ENCODE results near the gene MRPL9. TPM values are rescaled to one million over a fixed set of nuclear protein-coding genes. Genes with fewer than 3 reads are reported as not detected.

MRPL9 gene
- total RNA-seq, 1 experiment from 2014 or later, result 122 TPM

GRCh38 chr1:151801310-151801820, 38.1 kb upstream of the MRPL9 start:
- H3K36me3 Mint-ChIP-seq (ENCODE audit: insufficient read depth, unreplicated experiment), result no peaks in the 10 kb centered on the region
- CTCF ChIA-PET, result interaction anchor here (0.6 kb wide), 1 partner anchor 118 kb away, joined by 3 read pairs; no protein-coding TSS in a partner anchor
- peaks cover 5% of the 10 kb centered on the region for H3K27me3 Mint-ChIP-seq (ENCODE audit: insufficient read depth, unreplicated experiment)
- no peaks in the 10 kb centered on the region for H3K9me3 Mint-ChIP-seq (ENCODE audit: unreplicated experiment)
- H3K36me3 ChIP-seq (ENCODE audit: control insufficient read depth, insufficient read depth, low read length), result no peaks in the 10 kb centered on the region
- H3K4me3 Mint-ChIP-seq (ENCODE audit: unreplicated experiment), result no peak overlapping the region
- no peak overlapping the region for H3K4me3 ChIP-seq (ENCODE audit: low read depth, low read length)
- H3K9me3 ChIP-seq, result no peaks in the 10 kb centered on the region
- intact Hi-C loops (cut with micrococcal nuclease; ENCODE audit: unreplicated experiment), result loop anchor here (5.0 kb wide), 1 partner anchor 51 kb away; the partner anchor contains the start of gene THEM5
- BruUV-seq (replicated peaks), result no TSS peak
- TF ChIP-seq CTCF (IDR thresholded peaks at IDR 0.05; ENCODE audit: insufficient read depth in 1 of 2, low read depth in 1 of 2, low read length in 1 of 2, severe bottlenecking in 1 of 2, unreplicated experiment in 1 of 2), result no peak
- no peak for DNase-seq
- H3K4me1 ChIP-seq, result no peaks in the 10 kb centered on the region
- no peaks in the 10 kb centered on the region; the same call in 1 of the 2 replicates for H3K27me3 ChIP-seq (replicated peaks; ENCODE audit: control insufficient read depth, insufficient read depth, low read length)
- no peaks in the 10 kb centered on the region for H3K4me1 Mint-ChIP-seq (ENCODE audit: low read depth, unreplicated experiment)
- no peak overlapping the region for H3K27ac Mint-ChIP-seq (ENCODE audit: unreplicated experiment)
- POLR2A ChIA-PET, result no interaction called here

- no peak overlapping the region for H3K27ac Mint-ChIP-seq (ENCODE audit: unreplicated experiment)
- no peaks in the 10 kb centered on the region for H3K4me1 ChIP-seq
- POLR2A ChIA-PET, result no interaction called here
- no peaks in the 10 kb centered on the region; the same call in 1 of the 2 replicates for H3K27me3 ChIP-seq (replicated peaks; ENCODE audit: control insufficient read depth, insufficient read depth, low read length)
- no peak for DNase-seq
- CTCF ChIA-PET, result no interaction called here
- H3K27me3 Mint-ChIP-seq (ENCODE audit: insufficient read depth, unreplicated experiment), result peaks cover 2% of the 10 kb centered on the region
- TF ChIP-seq CTCF (IDR thresholded peaks at IDR 0.05; ENCODE audit: insufficient read depth in 1 of 2, low read depth in 1 of 2, low read length in 1 of 2, severe bottlenecking in 1 of 2, unreplicated experiment in 1 of 2), result no peak
- no peaks in the 10 kb centered on the region for H3K9me3 Mint-ChIP-seq (ENCODE audit: unreplicated experiment)
- no peaks in the 10 kb centered on the region for H3K4me1 Mint-ChIP-seq (ENCODE audit: low read depth, unreplicated experiment)
- no peaks in the 10 kb centered on the region for H3K36me3 Mint-ChIP-seq (ENCODE audit: insufficient read depth, unreplicated experiment)
- no peak overlapping the region for H3K4me3 ChIP-seq (ENCODE audit: low read depth, low read length)
- H3K4me3 Mint-ChIP-seq (ENCODE audit: unreplicated experiment), result no peak overlapping the region
- BruUV-seq (replicated peaks), result no TSS peak
- no peaks in the 10 kb centered on the region for H3K9me3 ChIP-seq
- intact Hi-C loops (cut with micrococcal nuclease; ENCODE audit: unreplicated experiment), result loop anchor here (5.0 kb wide), 1 partner anchor 51 kb away; the partner anchor contains the start of gene THEM5
- H3K36me3 ChIP-seq (ENCODE audit: control insufficient read depth, insufficient read depth, low read length), result no peaks in the 10 kb centered on the region
Observed at GRCh38 chr1:151800830-151801229, 37.5 kb upstream of the MRPL9 start.

- no peak for DNase-seq
- peaks cover 2% of the 10 kb centered on the region for H3K27me3 Mint-ChIP-seq (ENCODE audit: insufficient read depth, unreplicated experiment)
- no peaks in the 10 kb centered on the region for H3K9me3 Mint-ChIP-seq (ENCODE audit: unreplicated experiment)
- H3K27me3 ChIP-seq (replicated peaks; ENCODE audit: control insufficient read depth, insufficient read depth, low read length), result no peaks in the 10 kb centered on the region
- no peak for TF ChIP-seq CTCF (IDR thresholded peaks at IDR 0.05; ENCODE audit: insufficient read depth in 1 of 2, low read depth in 1 of 2, low read length in 1 of 2, severe bottlenecking in 1 of 2, unreplicated experiment in 1 of 2)
- no peaks in the 10 kb centered on the region for H3K4me1 Mint-ChIP-seq (ENCODE audit: low read depth, unreplicated experiment)
- H3K4me3 ChIP-seq (ENCODE audit: low read depth, low read length), result no peak overlapping the region
- no peaks in the 10 kb centered on the region for H3K36me3 Mint-ChIP-seq (ENCODE audit: insufficient read depth, unreplicated experiment)
- no peaks in the 10 kb centered on the region for H3K9me3 ChIP-seq
- H3K27ac Mint-ChIP-seq (ENCODE audit: unreplicated experiment), result no peak overlapping the region
- no peaks in the 10 kb centered on the region for H3K4me1 ChIP-seq
- intact Hi-C loops (cut with micrococcal nuclease; ENCODE audit: unreplicated experiment), result loop anchor here (5.0 kb wide), 1 partner anchor 53 kb away; the partner anchor contains the start of gene THEM5
- ChIA-PET POLR2A (no interaction called here), CTCF (no interaction called here)
- H3K36me3 ChIP-seq (ENCODE audit: control insufficient read depth, insufficient read depth, low read length), result no peaks in the 10 kb centered on the region
- no TSS peak for BruUV-seq (replicated peaks)
- no peak overlapping the region for H3K4me3 Mint-ChIP-seq (ENCODE audit: unreplicated experiment)
Observed at GRCh38 chr1:151799179-151800022, 36.1 kb upstream of the MRPL9 start.

Measured in Caco-2 (cell line).